HG03064 (cell line): ENCODE measurements around the gene TMC6.
A peak's percentile ranks its signal among the peaks of the same experiment; 100 is the strongest.
"Not testable (repeated sequence)": the region's sequence is repeated elsewhere in the genome, so short reads cannot be mapped to it uniquely, and the experiment has no call there.

Experiments
- ATAC-seq: cut with Tn5 transposase; IDR thresholded peaks from one replicate; pipeline ENCODE4 v1.9.1; 2021; ENCODE audit warnings: low read depth; ENCODE audit not compliant: unreplicated experiment

The TMC6 gene

DNA sequence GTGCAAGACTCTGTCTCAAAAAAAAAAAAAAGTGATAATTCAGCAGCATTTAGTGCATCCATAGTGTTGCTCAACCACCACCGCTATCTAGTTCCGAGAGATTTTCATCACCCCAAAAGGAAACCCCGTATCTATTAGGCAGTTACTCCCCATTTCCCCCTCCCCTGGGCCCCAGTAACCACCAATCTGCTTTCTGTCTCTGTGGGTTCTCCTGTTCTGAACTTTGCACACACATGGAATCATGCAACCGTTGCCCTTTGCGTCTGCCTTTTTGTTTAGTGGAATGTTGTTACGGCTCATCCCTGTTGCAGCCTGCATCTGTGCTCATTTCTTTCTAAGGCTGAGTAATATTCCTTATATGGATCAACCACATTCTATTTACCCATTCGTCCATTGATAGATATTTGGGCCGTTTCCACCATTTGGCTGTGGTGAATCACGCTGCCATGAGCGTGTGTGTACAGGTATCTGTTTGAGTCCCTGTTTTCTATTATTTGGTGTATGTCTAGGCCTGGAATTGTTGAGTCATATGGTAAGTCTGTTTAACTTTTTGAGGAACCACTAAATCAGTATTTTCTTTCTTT lies 31.1 kb upstream of the TMC6 start:
- no peak for ATAC-seq

DNA sequence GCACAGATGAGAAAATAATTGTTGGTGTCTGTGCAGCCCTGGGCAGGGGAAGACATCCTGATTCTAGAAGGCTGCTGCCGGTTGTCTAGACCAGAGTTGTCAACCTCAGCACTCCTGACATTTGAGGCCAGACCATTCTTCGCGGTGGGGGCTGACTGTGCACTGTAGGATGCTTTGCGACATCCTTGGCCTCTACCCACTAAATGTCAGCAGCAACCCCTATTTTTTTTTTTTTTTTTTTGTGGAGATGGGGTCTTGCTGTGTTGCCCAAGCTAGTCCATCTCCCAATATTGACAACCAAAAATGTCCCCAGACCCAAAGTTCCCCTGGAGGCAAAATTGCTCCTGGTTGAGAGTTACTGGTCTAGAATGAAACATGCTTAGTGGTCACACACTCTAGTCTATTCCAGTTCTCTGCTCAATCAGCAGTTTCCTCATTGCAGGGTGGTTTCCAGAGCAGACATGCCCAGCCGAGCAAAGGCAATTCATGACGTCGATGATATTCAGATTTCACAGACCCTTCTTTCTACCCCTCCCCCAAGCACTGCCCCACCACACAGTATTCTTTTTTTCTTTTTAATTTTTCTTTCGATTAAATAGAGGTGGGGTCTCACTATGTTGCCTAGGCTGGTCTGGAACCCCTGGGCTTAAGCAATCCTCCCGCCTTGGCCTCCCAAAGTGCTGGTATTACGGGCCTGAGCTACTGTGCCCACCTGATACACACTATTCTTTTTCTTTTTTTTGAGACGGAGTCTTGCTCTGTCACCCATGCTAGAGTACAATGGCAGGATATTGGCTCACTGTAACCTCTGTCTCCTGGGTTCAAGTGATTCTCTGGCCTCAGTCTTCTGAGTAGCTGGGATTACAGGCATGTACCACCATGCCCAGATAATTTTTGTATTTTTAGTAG lies 26.6 kb upstream of the TMC6 start:
- peak; percentile 40 for ATAC-seq

DNA sequence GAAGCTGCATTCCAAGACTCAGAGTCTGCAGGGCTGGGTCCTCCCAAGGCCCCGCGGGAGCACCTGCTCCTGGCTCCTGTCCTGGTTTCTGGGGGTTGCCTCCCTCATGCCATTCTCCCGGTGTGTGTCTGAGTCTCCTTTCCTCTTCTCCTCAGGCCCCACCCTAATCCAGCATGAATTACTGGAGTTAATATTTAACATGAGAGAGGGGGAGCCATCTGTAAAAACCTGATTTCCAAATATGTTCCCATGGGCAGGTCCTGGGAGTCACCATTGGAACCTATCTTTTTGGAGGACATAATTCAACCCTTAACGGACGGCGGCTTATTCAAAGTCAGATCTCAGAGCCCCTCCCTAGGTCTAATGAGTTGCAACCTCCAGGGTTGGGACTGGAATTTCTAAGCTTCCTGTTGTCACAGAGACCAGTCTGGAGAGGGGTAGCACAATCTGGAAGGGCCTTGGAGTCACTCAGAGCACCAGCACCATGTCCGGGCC lies 23.0 kb upstream of the TMC6 start:
- ATAC-seq = no peak

DNA sequence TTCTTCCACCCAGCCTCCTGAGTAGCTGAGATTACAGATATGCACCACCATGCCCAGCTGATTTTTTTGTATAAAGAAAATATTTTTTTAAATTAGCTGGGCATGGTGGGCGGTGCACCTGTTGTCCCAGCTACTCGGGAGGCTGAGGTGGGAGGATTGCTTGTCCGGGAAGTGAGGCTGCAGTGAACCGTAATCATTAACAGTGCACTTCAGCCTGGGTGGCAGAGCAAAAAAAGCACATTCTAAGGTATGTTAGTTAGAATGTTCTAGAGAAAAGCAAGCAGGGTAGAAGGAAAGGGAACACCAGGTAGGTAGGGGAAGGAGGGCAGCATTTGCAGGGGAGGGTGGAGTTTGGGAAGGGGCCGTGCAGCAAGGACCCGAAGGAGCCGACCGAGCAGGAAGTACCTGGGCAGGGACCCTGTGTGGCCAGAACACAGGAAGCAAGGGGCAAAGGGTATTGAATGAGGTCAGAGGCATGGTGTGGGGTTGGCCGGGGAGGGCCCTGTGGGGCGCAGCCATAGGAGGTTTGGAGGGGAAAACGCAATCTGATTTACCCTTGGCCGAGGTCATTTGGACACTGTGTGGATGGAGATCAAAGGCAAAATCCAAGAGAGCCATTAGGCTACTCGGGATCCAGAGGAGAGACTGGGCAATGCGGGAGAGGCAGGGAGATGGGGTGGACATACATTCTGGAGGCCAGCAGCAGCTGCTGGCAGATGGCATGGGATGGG lies 19.9 kb upstream of the TMC6 start:
- no peak for ATAC-seq

DNA sequence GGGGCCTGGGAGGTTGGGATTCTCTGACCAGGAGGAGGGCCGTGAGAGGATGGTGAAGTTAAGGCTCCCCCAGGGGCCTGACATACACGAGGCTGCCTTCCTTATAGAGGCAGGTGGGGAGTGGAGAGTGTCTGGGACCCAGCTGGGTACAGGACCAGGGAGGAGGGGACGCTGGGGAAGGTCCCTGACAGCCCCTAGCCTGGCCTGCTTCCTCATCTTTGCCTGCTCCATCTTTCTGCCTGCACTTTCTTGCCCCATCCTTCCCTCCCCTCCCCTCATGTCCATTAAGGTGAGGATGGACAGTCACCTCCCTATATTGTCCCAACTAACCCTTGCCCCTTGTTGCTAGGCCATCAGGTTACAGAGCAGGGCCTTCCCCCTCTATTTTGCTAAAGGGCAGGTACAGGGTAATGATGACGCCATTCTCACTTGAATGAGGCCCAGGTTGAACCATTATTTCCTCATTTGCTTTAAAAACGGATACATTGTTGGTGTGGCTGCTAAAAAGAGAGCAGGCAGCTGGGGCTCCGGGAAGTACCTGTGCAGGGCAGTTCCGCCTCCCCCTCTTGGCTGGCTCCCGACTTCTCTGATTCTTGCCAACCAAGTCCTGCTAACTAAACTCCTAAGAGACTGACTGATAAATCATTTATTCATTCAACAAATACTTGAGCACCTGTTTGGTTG lies 18.9 kb upstream of the TMC6 start:
- ATAC-seq = no peak

DNA sequence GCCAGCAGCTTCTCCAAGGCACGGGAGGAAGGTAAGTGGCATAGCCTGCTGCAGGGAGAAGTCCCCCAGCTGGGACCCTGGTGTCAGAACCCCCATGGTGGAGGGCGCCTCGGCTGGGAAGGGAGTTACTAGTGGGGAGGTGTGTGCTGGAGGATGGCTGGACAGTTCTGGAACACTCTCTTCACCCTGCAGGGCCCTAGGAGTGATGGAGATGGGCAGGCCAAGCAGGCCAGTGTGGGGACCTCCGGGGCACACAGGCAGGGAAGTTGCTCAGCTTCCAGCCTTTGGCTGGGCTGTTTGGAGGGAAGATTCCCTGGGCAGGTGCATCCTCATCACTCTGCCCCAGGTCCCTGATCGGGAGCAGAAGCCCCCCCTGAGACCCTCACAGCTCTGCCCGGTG lies 18.3 kb upstream of the TMC6 start:
- ATAC-seq = no peak

DNA sequence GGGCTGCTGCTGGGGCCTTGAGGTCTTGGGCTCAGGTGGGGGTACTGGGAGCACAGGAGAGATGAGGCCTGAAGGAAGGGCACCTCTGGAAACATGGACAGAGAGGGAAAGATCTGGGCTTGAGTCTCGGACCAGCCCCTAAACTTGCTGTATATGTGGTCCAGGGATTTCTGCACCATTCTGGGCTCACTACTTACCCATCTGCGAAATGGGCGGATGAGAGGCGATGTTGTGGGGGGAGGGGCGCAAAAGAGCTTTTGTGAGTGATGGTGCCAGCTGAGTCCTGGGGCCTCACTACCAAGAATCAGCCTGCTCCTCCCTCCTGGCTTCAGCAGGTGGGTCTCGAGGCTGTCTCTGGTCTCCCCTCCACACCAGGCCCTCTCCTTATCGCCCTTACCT lies 17.9 kb upstream of the TMC6 start:
- ATAC-seq = no peak

DNA sequence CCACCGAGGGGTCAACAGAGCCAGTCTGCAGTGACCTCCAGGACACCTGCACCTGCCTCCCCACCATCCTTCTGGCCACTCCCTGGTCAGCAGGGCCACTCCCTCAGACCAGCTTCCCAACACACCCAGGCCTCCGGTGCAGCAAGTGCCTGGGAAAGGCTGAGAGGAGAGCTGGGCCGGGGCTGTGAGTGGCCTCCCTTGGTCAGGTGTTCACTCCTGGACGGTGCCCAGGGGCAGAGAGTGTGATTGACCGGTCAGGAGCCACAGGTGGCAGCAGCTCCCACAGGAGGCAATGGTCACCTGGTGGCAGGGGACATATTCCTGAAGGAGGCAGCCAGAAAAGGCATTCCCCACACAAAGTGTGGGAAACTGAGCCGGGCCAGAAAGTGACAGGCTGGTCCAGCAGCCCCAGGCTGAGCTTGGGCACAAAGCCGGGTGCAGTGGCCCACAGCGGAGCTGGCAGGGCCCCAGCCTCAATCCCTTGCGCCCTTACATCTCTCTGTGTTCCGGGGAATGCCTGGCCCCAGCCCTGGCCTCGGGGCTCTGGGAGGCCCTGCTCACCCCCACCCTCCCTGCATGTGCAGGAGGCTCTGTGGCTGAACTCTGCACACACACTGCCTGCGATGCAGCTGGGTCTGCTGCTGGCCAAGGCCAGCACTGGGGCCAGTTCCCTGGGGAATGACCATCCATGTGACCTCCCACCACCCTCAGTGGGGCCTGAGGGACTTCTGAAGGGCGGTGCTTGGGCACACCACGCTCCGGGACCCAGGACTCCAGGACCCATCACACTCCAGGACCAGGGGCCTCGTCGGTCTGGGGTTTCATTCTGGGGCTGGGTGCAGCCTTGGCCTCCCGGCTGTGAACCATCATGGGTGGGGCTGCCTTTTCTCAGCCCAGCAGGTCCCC lies 16.4 kb upstream of the TMC6 start:
- ATAC-seq = no peak

DNA sequence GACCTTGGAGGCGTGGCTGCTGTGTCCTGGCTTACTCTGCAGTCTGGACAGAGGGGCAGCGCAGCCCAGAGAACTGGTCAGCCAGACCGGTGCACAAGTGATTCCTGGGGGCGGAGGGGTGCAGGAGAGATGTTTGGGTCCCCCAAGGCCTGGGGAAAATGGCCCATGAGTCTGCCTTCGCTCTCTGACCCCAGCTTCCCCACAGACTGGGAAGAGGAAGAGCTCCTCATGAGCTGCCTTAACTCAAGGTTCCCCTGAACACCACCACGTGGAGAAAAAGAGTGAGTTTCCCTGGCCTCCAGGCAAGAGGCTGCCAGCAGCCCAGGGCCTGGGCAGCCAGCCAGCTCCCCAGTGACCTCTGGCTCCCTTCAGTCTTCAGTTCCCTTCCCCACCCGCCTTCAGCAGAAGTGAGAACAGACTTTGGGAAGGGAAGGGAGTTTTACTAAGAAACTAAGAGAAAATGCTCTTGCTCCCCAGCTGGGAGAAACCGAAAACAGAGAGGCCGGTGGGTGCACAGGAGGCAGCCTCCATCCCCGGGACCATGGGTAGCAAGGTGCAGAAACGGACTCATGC lies 15.7 kb upstream of the TMC6 start:
- ATAC-seq = no peak

DNA sequence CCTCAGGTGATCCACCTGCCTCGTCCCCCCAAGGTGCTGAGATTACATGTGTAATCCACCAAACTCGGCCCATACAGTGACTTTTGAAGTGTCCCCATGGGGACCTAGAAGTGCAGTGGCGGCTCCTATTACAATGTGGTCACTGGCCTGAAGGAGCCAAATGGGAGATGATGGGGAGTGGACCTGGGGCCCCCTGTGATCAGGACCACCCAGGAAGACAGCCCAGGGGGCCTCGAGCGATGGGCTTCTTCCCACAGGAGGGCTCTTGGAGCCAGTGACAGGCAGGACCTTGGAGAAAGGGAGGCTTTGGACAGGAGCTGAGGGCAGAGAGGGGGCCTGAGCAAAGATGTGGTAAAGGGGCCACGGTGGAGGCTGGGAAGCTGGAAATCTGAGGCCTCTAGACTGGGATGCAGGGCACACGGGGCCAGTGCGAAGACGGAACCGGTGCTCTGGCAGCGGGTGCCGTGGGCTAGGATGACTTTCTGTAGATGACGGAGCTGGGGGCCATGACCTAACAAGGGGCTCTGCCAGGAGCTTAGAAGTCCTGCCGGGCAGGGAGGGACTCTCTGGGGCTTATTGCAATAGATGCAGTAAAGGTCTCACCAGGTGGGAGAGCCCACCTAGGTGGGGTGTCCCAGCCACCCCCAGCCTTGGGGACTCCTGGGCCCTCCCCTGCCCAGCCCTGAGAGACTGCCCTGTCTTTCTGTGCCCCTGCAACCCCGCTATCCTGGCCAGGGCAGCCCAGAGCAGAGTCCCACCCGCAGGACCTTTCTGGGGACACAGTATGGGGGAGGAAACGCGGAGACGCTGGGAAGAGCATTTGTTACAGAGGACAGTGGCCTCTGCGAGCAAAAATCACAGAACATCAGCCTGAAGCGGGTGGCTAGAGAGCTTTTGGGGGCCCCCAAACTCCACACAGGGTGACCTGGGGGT lies 14.9 kb upstream of the TMC6 start:
- no peak for ATAC-seq

DNA sequence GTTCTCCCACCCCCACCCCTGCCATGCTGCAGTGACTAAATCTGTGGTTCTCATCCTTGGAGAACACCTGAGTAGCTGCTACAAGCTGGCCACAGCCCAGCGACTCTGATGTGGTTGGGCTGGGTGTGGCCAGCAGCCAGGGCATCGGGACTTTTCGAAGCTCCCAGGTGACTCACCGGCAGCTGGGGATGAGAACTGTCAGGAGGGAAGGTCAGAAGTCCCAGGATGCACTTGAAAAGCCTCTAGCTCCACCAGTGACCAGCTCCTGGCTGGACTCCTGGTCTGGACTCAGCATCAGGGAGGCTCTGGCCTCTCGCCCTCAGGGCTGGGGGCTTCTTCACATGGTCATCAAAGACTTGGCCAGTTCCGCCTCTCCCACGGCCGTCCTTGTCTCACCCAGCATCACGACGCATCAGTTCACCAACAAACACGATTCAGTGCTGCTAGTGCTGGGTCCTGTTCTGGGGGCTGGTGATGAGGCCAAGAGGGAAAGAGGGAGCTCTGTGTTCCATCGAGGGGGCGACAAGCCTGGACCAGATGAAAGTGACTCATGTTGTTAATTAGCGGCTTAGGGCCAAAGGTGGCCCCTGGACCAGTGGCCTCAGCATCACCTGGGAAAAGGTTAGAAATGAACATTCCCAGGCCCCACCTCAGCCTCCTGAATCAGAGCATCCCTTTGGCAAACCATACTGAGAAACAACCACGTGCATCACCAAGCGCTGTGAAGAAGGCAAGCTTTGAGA lies 13.7 kb upstream of the TMC6 start:
- ATAC-seq = no peak

DNA sequence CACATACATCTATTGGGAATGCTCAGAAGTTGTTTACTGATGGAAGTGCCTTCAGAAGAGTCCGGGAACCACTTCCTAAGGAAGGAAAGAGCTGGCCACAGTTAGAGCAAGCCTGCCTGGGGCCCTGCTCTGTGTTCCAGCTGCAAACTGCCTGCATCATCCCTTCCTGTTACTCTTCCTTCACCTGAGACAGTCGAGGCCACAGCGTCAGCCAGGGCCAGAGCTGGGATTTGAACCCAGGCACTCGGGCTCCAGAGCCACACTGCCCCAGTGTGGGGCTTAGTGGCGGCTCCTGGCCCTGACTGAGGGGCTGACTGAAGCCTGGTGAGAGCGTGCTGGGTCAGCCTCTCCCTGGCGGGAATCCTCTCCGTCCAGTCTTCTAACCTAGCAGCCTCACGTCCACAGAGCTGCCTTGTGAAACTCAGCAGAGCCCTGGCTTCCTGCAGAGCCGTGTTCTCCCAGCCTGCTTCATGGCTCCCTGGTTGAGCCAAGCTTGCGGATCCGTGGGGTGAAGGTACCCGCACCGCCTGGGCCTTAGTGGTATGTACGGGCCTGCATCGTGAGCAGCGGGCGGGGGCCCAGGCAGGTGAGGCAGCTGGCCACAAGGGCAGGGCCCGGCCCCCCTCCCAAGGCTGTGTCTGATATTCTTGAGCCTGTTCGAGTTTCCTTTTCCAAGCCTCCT lies 13.0 kb upstream of the TMC6 start:
- no peak for ATAC-seq

DNA sequence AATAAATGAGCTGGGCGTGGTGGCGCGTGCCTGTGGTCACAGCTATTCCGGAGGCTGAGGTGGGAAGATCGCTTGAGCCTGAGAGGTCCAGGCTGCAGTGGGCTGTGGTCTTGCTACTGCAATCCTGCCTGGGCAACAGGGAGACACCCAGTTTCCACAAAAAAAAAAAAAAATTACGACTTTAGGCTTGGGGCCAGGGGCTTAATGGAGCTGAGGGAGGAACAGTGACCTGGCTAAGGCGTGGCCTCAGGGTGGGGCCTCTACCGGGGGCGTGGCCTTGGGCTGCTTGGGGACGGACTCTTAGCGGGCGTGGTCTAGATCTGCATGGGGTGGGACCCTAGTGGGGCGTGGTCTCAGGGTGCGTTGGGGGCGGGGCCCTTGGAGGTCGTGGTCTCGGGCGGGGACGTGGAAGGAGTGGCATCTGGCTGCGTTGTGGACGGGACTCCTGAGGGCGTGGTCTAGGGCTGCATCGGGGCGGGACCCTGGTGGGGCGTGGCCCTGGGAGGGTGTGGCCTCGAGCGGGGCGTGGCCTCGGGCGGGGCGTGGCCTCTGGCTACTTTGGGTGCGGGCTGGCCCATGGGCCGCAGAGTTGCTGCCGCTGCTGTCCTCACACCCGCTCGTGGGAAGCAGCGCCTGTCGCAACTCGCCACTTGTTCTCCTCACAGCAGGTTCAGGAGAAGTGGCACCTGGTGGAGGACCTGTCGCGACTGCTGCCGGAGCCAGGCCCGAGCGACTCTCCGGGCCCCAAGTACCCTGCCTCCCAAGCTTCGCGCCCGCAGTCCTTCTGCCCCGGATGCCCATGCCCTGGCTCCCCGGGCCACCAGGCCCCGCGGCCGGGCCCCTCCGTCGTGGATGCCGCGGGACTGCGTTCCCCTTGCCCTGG lies 11.9 kb upstream of the TMC6 start:
- ATAC-seq = peak; percentile 48

DNA sequence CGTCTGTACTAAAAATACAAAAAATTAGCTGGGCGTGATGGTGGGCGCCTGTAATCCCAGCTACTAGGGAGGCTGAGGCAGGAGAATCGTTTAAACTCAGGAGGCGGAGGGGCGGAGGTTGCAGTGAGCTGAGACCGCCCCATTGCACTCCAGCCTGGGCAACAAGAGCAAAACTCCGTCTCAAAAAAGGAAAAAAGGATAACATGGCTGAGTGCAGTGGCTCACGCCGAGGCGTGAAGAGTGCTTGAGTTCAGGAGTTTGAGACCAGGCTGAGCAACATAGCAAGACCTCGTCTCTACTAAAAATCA lies 11.3 kb upstream of the TMC6 start:
- ATAC-seq = not testable (repeated sequence)

DNA sequence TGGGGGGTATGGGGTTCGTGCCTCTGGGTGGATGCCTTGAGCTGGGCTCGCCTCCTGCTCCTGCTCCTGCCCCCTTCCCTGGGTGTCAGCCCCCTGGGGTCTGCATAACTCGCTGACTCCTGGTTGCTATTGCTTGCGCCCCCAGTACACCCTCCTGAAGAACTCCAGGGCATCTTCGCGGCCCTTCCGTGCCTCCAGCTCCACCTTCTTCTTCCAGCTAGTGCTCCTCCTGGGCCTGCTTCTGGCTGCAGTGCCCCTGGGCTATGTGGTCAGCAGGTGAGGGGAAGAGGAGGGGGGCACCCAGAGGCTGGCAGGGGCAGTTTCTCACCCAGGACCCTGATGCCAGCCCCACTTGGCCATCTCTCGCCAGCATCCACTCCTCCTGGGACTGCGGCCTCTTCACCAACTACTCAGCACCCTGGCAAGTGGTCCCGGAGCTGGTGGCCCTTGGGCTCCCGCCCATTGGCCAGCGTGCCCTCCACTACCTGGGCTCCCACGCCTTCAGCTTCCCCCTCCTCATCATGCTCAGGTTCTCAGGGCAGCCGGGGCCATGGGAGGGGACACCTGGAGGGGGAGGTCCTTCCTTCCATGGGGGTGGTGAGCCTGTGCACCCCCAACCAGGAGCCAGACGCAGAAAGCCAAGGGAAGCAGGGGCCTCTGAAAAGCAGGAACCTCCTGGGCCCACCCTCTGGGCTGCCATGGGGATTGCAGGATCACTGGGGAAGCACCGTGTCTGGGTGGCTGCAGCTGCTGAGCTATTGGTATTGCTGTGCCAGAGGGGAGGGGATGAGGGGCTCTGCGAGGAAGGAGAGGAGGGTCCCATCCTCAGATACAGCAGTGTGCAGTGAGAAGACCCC lies 9.9 kb upstream of the TMC6 start:
- ATAC-seq = no peak
